MM.1S (cell line): ENCODE data around the gene IL1R2.

Source experiments
- DNase-seq: peaks from one replicate; pipeline ENCODE4 v3.0.0-alpha.2; 2015
- H2AFZ ChIP-seq: fragments of 300-600 bp; sonication (generic); 2 replicates; pipeline ENCODE4 v1.6.0; 2016; ENCODE audit warnings: antibody characterized with exemption, low read length
- H3F3A ChIP-seq: fragments of 300-600 bp; sonication (generic); 2 replicates; pipeline ENCODE4 v1.6.1; 2016; ENCODE audit warnings: mild to moderate bottlenecking, antibody characterized with exemption, low read length, moderate library complexity, mixed read lengths; ENCODE audit not compliant: insufficient read depth
- H3K27ac ChIP-seq: fragments of 300-600 bp; sonication (generic); 2 replicates; pipeline ENCODE4 v1.5.1; 2016; ENCODE audit warnings: mild to moderate bottlenecking, low read length
- H3K27me3 ChIP-seq: fragments of 300-600 bp; sonication (generic); replicated peaks from 2 replicates; pipeline ENCODE4 v1.6.0; 2016; ENCODE audit warnings: low read length; ENCODE audit not compliant: insufficient read depth
- H3K36me3 ChIP-seq: fragments of 300-600 bp; sonication (generic); replicated peaks from 2 replicates; pipeline ENCODE4 v1.6.1; 2016; ENCODE audit warnings: mild to moderate bottlenecking, low read length, mixed read lengths; ENCODE audit not compliant: insufficient read depth
- H3K4me1 ChIP-seq: fragments of 300-600 bp; sonication (generic); 2 replicates; pipeline ENCODE4 v1.6.1; 2016; ENCODE audit warnings: low read length, mixed read lengths
- H3K4me2 ChIP-seq: fragments of 300-600 bp; sonication (generic); 2 replicates; pipeline ENCODE4 v1.6.0; 2016; ENCODE audit warnings: low read depth, low read length
- H3K4me3 ChIP-seq: fragments of 300-600 bp; sonication (generic); 2 replicates; pipeline ENCODE4 v1.5.1; 2016; ENCODE audit warnings: low read length, mixed read lengths
- H3K79me2 ChIP-seq: fragments of 300-600 bp; sonication (generic); 2 replicates; pipeline ENCODE4 v1.6.1; 2016; ENCODE audit warnings: mixed run types, low read length, mixed read lengths
- H3K9ac ChIP-seq: fragments of 300-600 bp; sonication (generic); 2 replicates; pipeline ENCODE4 v1.6.1; 2016; ENCODE audit warnings: low read length, mixed read lengths
- H3K9me2 ChIP-seq: fragments of 300-600 bp; sonication (generic); replicated peaks from 2 replicates; pipeline ENCODE4 v1.6.1; 2016; ENCODE audit warnings: mild to moderate bottlenecking, low read length, mixed read lengths; ENCODE audit not compliant: insufficient read depth
- H3K9me3 ChIP-seq: fragments of 300-600 bp; sonication (generic); replicated peaks from 2 replicates; pipeline ENCODE4 v1.6.1; 2016; ENCODE audit warnings: mild to moderate bottlenecking, low read length, mixed read lengths; ENCODE audit not compliant: insufficient read depth
- H4K20me1 ChIP-seq: fragments of 300-600 bp; sonication (generic); 2 replicates; pipeline ENCODE4 v1.6.1; 2016; ENCODE audit warnings: mild to moderate bottlenecking, low read length, moderate library complexity, mixed read lengths; ENCODE audit not compliant: insufficient read depth
- CTCF ChIP-seq: fragments of 300-600 bp; sonication (generic); IDR thresholded peaks from 2 replicates; pipeline ENCODE4 v1.5.1; 2016; ENCODE audit warnings: antibody characterized with exemption, low read length, mixed read lengths
- EZH2 ChIP-seq: fragments of 300-600 bp; sonication (generic); optimal IDR thresholded peaks from 2 replicates; pipeline ENCODE3; 2017; ENCODE audit warnings: low read depth, mild to moderate bottlenecking, antibody characterized with exemption, low read length, mixed read lengths
- EZH2phosphoT487 ChIP-seq: fragments of 300-600 bp; sonication (generic); IDR thresholded peaks from 2 replicates; pipeline ENCODE4 v1.6.1; 2018; ENCODE audit warnings: antibody characterized with exemption, low read length

The IL1R2 gene

GRCh38 chr2:102037681-102038080 lies 45.9 kb downstream of the IL1R2 start:
- Histone ChIP-seq H3K4me3 (no peak overlapping the region), H3F3A (no peaks in the 10 kb centered on the region), H3K79me2 (no peaks in the 10 kb centered on the region), H3K27ac (no peak overlapping the region), H3K27me3 (no peaks in the 10 kb centered on the region), H3K9ac (no peak overlapping the region), H3K9me2 (no peaks in the 10 kb centered on the region), H3K4me1 (peaks cover 6% of the 10 kb centered on the region; the same call in 1 of the 2 replicates), H4K20me1 (no peaks in the 10 kb centered on the region), H3K4me2 (no peak overlapping the region), H3K36me3 (no peaks in the 10 kb centered on the region), H2AFZ (no peak overlapping the region), H3K9me3 (no peaks in the 10 kb centered on the region)
- DNase-seq = no peak
- no peak for TF ChIP-seq EZH2phosphoT487
- no peak for TF ChIP-seq CTCF
- no peak for TF ChIP-seq EZH2

- H3K9me3 ChIP-seq = no peaks in the 10 kb centered on the region
- H3K79me2 ChIP-seq = no peaks in the 10 kb centered on the region
- H3K27ac ChIP-seq = no peak overlapping the region
- DNase-seq = no peak
- no peak overlapping the region for H3K4me2 ChIP-seq
- H3K4me3 ChIP-seq = no peak overlapping the region
- H3K27me3 ChIP-seq = no peaks in the 10 kb centered on the region
- no peaks in the 10 kb centered on the region for H3K36me3 ChIP-seq
- H3F3A ChIP-seq = no peaks in the 10 kb centered on the region
- H4K20me1 ChIP-seq = no peaks in the 10 kb centered on the region
- no peak overlapping the region for H2AFZ ChIP-seq
- no peak overlapping the region for H3K9ac ChIP-seq
- no peaks in the 10 kb centered on the region for H3K9me2 ChIP-seq
- H3K4me1 ChIP-seq = no peaks in the 10 kb centered on the region
- TF ChIP-seq EZH2phosphoT487 (no peak), EZH2 (no peak), CTCF (no peak)
Measured at GRCh38 chr2:102040229-102040628, 48.5 kb downstream of the IL1R2 start.

DNA sequence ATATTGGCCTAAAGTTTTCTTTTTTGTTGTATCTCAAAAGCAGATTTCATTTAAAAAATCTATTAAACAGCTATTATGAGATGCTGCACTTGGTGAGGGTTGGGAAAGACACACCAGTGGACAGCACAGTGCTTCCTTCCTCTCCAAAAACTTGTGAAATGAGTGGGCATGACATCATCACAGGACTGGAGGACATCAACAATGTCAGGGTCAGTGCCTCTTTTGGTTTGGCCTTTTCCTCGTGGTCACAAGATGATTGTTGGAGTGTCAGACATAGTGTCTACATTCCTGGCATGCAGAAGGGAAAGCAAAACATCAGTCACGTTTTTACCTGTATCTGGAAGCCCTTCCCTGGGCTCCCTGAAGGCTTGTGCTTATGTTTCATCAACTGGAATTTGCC lies 49.6 kb downstream of the IL1R2 start:
- no peaks in the 10 kb centered on the region for H3F3A ChIP-seq
- no peak overlapping the region for H2AFZ ChIP-seq
- H3K4me2 ChIP-seq = no peak overlapping the region
- no peaks in the 10 kb centered on the region for H4K20me1 ChIP-seq
- no peak overlapping the region for H3K9ac ChIP-seq
- no peak for DNase-seq
- no peak for TF ChIP-seq CTCF
- TF ChIP-seq EZH2 = no peak
- TF ChIP-seq EZH2phosphoT487 = no peak
- no peaks in the 10 kb centered on the region for H3K79me2 ChIP-seq
- no peak overlapping the region for H3K27ac ChIP-seq
- H3K36me3 ChIP-seq = no peaks in the 10 kb centered on the region
- H3K9me3 ChIP-seq = no peaks in the 10 kb centered on the region
- H3K27me3 ChIP-seq = no peaks in the 10 kb centered on the region
- H3K4me3 ChIP-seq = no peak overlapping the region
- H3K4me1 ChIP-seq = no peaks in the 10 kb centered on the region
- no peaks in the 10 kb centered on the region for H3K9me2 ChIP-seq
